HUES6 (cell line): Measurements from ENCODE around the gene TMEM273.

ENCODE experiments used
- H3K27ac ChIP-seq: 2 replicates; pipeline ENCODE4 v1.7.0; 2013; ENCODE audit warnings: low read depth, mild to moderate bottlenecking, low read length, inconsistent platforms
- H3K27me3 ChIP-seq: 2 replicates; pipeline ENCODE4 v1.6.1; 2013; ENCODE audit warnings: low read length; ENCODE audit not compliant: control insufficient read depth, insufficient read depth
- H3K36me3 ChIP-seq: 2 replicates; pipeline ENCODE4 v1.6.1; 2013; ENCODE audit warnings: low read length; ENCODE audit not compliant: control insufficient read depth, insufficient read depth
- H3K4me1 ChIP-seq: 2 replicates; pipeline ENCODE4 v1.6.1; 2013; ENCODE audit warnings: low read length; ENCODE audit not compliant: control insufficient read depth, insufficient read depth
- H3K4me3 ChIP-seq: 2 replicates; pipeline ENCODE4 v1.5.1; 2013; ENCODE audit warnings: low read depth, low read length
- H3K9ac ChIP-seq: one replicate; pipeline ENCODE4 v1.6.1; 2013; ENCODE audit warnings: mild to moderate bottlenecking, low read length
- H3K9me3 ChIP-seq: 2 replicates; pipeline ENCODE4 v1.6.1; 2013; ENCODE audit warnings: low read depth, low read length; ENCODE audit not compliant: control insufficient read depth, insufficient read depth

The TMEM273 gene

GRCh38 chr10:49162761-49163310 lies 25.4 kb downstream of the TMEM273 start:
- no peaks in the 10 kb centered on the region for H3K9me3 ChIP-seq
- peaks cover 9% of the 10 kb centered on the region; the same call in 1 of the 2 replicates for H3K4me1 ChIP-seq
- no peaks in the 10 kb centered on the region for H3K36me3 ChIP-seq
- H3K4me3 ChIP-seq: no peak overlapping the region
- no peak overlapping the region for H3K27ac ChIP-seq
- no peaks in the 10 kb centered on the region for H3K27me3 ChIP-seq
- H3K9ac ChIP-seq: no peak overlapping the region

GRCh38 chr10:49162063-49162462 lies 26.1 kb downstream of the TMEM273 start:
- H3K9ac ChIP-seq: no peak overlapping the region
- no peaks in the 10 kb centered on the region for H3K36me3 ChIP-seq
- H3K4me1 ChIP-seq: peaks cover 10% of the 10 kb centered on the region; the same call in 1 of the 2 replicates
- no peaks in the 10 kb centered on the region for H3K27me3 ChIP-seq
- H3K27ac ChIP-seq: no peak overlapping the region
- H3K9me3 ChIP-seq: no peaks in the 10 kb centered on the region
- H3K4me3 ChIP-seq: no peak overlapping the region

- Histone ChIP-seq H3K27me3 (no peaks in the 10 kb centered on the region), H3K9ac (no peak overlapping the region), H3K9me3 (no peaks in the 10 kb centered on the region), H3K27ac (no peak overlapping the region), H3K36me3 (no peaks in the 10 kb centered on the region), H3K4me1 (peaks cover 10% of the 10 kb centered on the region; the same call in 1 of the 2 replicates), H3K4me3 (no peak overlapping the region)
Observed at GRCh38 chr10:49161411-49161997, 26.7 kb downstream of the TMEM273 start.

- Histone ChIP-seq H3K27me3 (no peaks in the 10 kb centered on the region), H3K9ac (no peak overlapping the region), H3K4me1 (peaks cover 10% of the 10 kb centered on the region; the same call in 1 of the 2 replicates), H3K36me3 (no peaks in the 10 kb centered on the region), H3K9me3 (no peaks in the 10 kb centered on the region), H3K4me3 (no peak overlapping the region), H3K27ac (no peak overlapping the region)
Observed at GRCh38 chr10:49160814-49161213, 27.4 kb downstream of the TMEM273 start.

DNA sequence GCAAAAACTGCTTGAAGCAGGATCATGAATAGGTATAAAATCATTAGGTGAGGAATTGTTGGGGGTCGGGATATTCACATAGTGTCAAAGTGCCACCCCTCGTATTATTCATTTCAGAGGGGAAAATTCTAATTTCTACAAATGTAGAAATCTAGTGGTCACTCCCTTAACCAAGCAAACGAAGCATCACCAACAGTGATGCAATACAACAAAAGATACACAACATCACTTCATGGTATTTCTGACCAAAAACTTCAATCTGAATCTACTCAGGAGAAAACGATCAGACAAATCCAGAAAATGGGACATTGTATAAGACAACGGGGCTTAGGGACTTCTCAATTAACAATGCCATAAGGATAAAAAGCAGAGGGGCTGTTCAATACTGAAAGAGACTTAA lies 28.1 kb downstream of the TMEM273 start:
- Histone ChIP-seq H3K9ac (no peak overlapping the region), H3K27me3 (no peaks in the 10 kb centered on the region), H3K4me1 (peaks cover 10% of the 10 kb centered on the region; the same call in 1 of the 2 replicates), H3K9me3 (no peaks in the 10 kb centered on the region), H3K4me3 (no peak overlapping the region), H3K27ac (no peak overlapping the region), H3K36me3 (no peaks in the 10 kb centered on the region)

DNA sequence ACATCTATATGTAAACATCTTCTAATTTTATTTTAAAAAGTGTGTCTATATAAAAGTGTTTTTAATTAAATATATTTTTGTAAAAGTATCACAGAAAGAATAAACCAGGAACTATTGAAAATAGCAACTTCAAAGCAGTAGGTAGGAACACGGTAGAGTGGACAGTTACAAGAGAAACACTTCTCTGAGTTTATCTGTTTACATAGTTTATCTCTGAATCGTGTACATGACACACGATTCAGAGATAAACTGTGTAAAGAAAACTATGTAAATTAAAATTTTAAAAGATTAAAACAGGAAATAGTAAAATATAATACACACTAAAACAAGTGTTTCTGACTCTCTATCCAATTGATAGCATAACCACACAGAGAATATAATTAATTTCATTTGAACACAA lies 29.3 kb downstream of the TMEM273 start:
- Histone ChIP-seq H3K27me3 (no peaks in the 10 kb centered on the region), H3K4me3 (no peak overlapping the region), H3K27ac (no peak overlapping the region), H3K9ac (no peak overlapping the region), H3K9me3 (no peaks in the 10 kb centered on the region), H3K4me1 (peaks cover 10% of the 10 kb centered on the region; the same call in 1 of the 2 replicates), H3K36me3 (no peaks in the 10 kb centered on the region)

DNA sequence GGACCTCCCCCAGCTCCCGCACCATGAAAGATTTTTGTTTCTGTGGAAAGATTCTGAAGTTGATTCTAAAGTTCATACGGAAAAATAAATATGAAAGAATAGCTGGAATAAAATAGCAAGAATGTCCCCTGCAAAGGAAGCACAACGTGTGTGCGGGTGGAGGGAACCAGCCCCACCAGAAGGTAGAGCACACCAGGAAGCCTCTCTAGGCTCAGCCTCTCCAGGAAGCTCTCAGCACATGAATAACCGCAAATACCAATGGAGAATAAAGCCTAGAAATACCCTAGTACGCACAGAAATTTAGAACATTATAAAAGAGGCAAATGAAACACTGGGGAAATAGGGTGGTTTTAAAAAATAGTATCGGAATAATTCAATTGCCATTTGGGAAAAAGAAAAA lies 29.8 kb downstream of the TMEM273 start:
- Histone ChIP-seq H3K27me3 (no peaks in the 10 kb centered on the region), H3K27ac (no peak overlapping the region), H3K9ac (no peak overlapping the region), H3K4me1 (peaks cover 10% of the 10 kb centered on the region; the same call in 1 of the 2 replicates), H3K36me3 (no peaks in the 10 kb centered on the region), H3K4me3 (no peak overlapping the region), H3K9me3 (no peaks in the 10 kb centered on the region)

DNA sequence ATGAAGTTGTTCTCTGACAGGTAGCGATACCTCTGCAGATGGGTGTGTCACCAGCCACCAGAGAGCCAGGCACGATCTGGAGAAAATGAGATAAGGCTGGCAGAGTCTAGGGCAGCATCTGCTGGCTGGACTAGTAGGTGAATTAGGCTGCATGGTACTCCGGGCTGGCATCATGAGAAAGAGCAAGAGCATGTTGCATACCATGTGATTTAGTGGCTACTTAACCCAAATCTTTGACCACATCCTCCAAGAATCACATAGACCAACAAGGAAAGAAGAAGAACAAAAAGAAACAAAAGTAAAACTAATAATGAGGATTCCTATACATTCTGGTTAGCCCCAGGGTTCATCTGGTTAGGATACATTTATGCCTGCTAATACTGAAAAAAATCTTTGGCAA lies 31.0 kb downstream of the TMEM273 start:
- H3K27ac ChIP-seq: no peak overlapping the region
- H3K4me1 ChIP-seq: peaks cover 10% of the 10 kb centered on the region; the same call in 1 of the 2 replicates
- no peak overlapping the region for H3K4me3 ChIP-seq
- no peaks in the 10 kb centered on the region for H3K9me3 ChIP-seq
- no peak overlapping the region for H3K9ac ChIP-seq
- no peaks in the 10 kb centered on the region for H3K36me3 ChIP-seq
- H3K27me3 ChIP-seq: no peaks in the 10 kb centered on the region

- Histone ChIP-seq H3K4me3 (no peak overlapping the region), H3K36me3 (no peaks in the 10 kb centered on the region), H3K4me1 (peaks cover 10% of the 10 kb centered on the region; the same call in 1 of the 2 replicates), H3K9ac (no peak overlapping the region), H3K27ac (no peak overlapping the region), H3K27me3 (no peaks in the 10 kb centered on the region), H3K9me3 (no peaks in the 10 kb centered on the region)
Observed at GRCh38 chr10:49154641-49155040, 33.5 kb downstream of the TMEM273 start.

DNA sequence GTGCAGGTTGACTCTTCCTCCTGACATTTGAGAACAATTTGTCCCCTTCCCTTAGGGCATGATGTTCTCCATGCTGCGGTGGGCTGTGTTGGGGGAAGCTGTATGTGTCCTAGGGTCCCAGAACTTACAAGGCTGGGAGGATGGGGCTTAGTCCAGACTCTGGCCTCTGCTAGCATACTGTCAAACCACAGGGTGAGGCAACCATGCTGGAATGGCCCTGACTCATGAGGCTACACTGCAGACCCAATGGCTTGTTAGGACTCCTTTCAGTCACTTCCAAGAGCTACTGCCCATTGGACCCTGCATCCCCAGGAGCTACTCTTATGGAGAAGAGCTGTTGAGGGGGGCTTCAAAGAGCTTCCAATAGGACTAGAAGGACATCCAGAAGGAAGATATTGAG lies 34.2 kb downstream of the TMEM273 start:
- Histone ChIP-seq H3K9me3 (no peaks in the 10 kb centered on the region), H3K4me3 (no peak overlapping the region), H3K4me1 (peaks cover 10% of the 10 kb centered on the region; the same call in 1 of the 2 replicates), H3K9ac (no peak overlapping the region), H3K27ac (no peak overlapping the region), H3K27me3 (no peaks in the 10 kb centered on the region), H3K36me3 (no peaks in the 10 kb centered on the region)

DNA sequence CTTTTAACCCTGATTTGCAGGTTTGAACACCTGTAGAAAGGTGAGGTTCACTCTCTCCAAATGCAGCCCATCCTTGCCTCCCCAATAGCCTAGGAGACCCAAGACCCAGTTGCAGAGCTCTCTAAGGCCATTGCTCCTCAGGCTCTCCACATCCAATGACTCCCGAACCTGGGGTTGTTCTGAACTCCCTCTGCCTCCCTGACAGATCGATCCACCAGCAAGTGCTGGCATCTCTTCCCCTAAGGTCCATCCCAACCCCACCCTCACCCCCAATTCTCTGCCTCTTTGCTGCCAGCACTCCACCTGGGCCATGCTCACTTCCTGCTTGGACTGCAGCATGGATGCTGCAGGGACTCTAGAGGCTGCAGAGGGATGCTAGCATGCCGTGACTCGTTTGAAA lies 35.1 kb downstream of the TMEM273 start:
- Histone ChIP-seq H3K9ac (no peak overlapping the region), H3K27me3 (no peaks in the 10 kb centered on the region), H3K27ac (no peak overlapping the region), H3K9me3 (no peaks in the 10 kb centered on the region), H3K36me3 (no peaks in the 10 kb centered on the region), H3K4me1 (peaks cover 4% of the 10 kb centered on the region; the same call in 1 of the 2 replicates), H3K4me3 (no peak overlapping the region)
